ENCODE results near the gene GNPAT.

GRCh38 chr1:231196307-231196706 lies 44.7 kb upstream of the GNPAT start:
- TF ChIP-seq POLR2AphosphoS5 (IDR thresholded peaks at IDR 0.05; ENCODE audit: low read length) (no peak), HDGF (IDR thresholded peaks at IDR 0.05) (no peak), TCF3 (IDR thresholded peaks at IDR 0.05; ENCODE audit: borderline replicate concordance, insufficient read depth, low read depth, low read length) (no peak), CHD4 (IDR thresholded peaks at IDR 0.05) (no peak), NFXL1 (IDR thresholded peaks at IDR 0.05; ENCODE audit: borderline replicate concordance) (no peak), CEBPZ (IDR thresholded peaks at IDR 0.05; ENCODE audit: low read depth, low read length) (no peak), SUZ12 (IDR thresholded peaks at IDR 0.05; ENCODE audit: unreplicated experiment) (no peak), RAD21 (IDR thresholded peaks at IDR 0.05; ENCODE audit: insufficient read depth, low read depth, low read length) (no peak), POLR2A (IDR thresholded peaks at IDR 0.05; ENCODE audit: low read depth, low read length) (no peak), SRF (IDR thresholded peaks at IDR 0.05; ENCODE audit: low read depth in 2 of 2, low read length in 2 of 2) (no peak)
- TF ChIP-seq, protein P1, sequence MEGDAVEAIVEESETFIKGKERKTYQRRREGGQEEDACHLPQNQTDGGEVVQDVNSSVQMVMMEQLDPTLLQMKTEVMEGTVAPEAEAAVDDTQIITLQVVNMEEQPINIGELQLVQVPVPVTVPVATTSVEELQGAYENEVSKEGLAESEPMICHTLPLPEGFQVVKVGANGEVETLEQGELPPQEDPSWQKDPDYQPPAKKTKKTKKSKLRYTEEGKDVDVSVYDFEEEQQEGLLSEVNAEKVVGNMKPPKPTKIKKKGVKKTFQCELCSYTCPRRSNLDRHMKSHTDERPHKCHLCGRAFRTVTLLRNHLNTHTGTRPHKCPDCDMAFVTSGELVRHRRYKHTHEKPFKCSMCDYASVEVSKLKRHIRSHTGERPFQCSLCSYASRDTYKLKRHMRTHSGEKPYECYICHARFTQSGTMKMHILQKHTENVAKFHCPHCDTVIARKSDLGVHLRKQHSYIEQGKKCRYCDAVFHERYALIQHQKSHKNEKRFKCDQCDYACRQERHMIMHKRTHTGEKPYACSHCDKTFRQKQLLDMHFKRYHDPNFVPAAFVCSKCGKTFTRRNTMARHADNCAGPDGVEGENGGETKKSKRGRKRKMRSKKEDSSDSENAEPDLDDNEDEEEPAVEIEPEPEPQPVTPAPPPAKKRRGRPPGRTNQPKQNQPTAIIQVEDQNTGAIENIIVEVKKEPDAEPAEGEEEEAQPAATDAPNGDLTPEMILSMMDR (IDR thresholded peaks at IDR 0.05 in 2 of 3, conservative IDR thresholded peaks at IDR 0.05 in 1 of 3; ENCODE audit: control insufficient read depth in 2 of 3, extremely low read depth in 1 of 3, insufficient read depth in 1 of 3, low read depth in 3 of 3, low read length in 3 of 3): no peak

All from GM12878 (cell line).